OCI-LY1 (cell line): Measurements from ENCODE around the gene CFAP74.

ENCODE experiments used
- H2AFZ ChIP-seq: fragments of 200-600 bp; sonication (generic), shearing (Covaris generic); 2 replicates; pipeline ENCODE4 v1.6.0; 2014; ENCODE audit warnings: antibody characterized with exemption, mild to moderate bottlenecking, low read length
- H3F3A ChIP-seq: fragments of 200-600 bp; sonication (generic), shearing (Covaris generic); 2 replicates; pipeline ENCODE4 v1.6.0; 2014; ENCODE audit warnings: mild to moderate bottlenecking, antibody characterized with exemption, low read length, moderate library complexity; ENCODE audit not compliant: insufficient read depth
- H3K27ac ChIP-seq: fragments of 200-600 bp; sonication (generic); 2 replicates; pipeline ENCODE4 v1.5.1; 2014; ENCODE audit warnings: low read length, mixed run types, mild to moderate bottlenecking, low read depth; ENCODE audit not compliant: poor library complexity, severe bottlenecking
- H3K27me3 ChIP-seq: fragments of 200-600 bp; sonication (generic); 2 replicates; pipeline ENCODE4 v1.6.0; 2014; ENCODE audit warnings: antibody characterized with exemption, mild to moderate bottlenecking, low read length, moderate library complexity; ENCODE audit not compliant: insufficient read depth
- H3K36me3 ChIP-seq: fragments of 200-600 bp; sonication (generic); 2 replicates; pipeline ENCODE4 v1.6.1; 2014; ENCODE audit warnings: mild to moderate bottlenecking, antibody characterized with exemption, low read length, moderate library complexity, mixed read lengths; ENCODE audit not compliant: insufficient read depth
- H3K4me1 ChIP-seq: fragments of 200-600 bp; sonication (generic); 2 replicates; pipeline ENCODE4 v1.5.1; 2014; ENCODE audit warnings: mild to moderate bottlenecking, low read length, moderate library complexity; ENCODE audit not compliant: insufficient read depth, severe bottlenecking
- H3K4me2 ChIP-seq: fragments of 200-600 bp; sonication (generic), shearing (Covaris generic); 2 replicates; pipeline ENCODE4 v1.6.1; 2014; ENCODE audit warnings: low read length
- H3K4me3 ChIP-seq: fragments of 200-600 bp; sonication (generic); 2 replicates; pipeline ENCODE4 v1.5.1; 2014; ENCODE audit warnings: low read length, low read depth, mild to moderate bottlenecking, mixed read lengths; ENCODE audit not compliant: poor library complexity, severe bottlenecking
- H3K79me2 ChIP-seq: fragments of 200-600 bp; shearing (Covaris generic); 2 replicates; pipeline ENCODE4 v1.6.1; 2016; ENCODE audit warnings: mixed run types, low read length, mixed read lengths; ENCODE audit not compliant: insufficient read depth
- H3K9ac ChIP-seq: fragments of 200-600 bp; sonication (generic), shearing (Covaris generic); 2 replicates; pipeline ENCODE4 v1.6.1; 2014; ENCODE audit warnings: mild to moderate bottlenecking, low read length, mixed read lengths
- H3K9me2 ChIP-seq: fragments of 200-600 bp; sonication (generic), shearing (Covaris generic); 2 replicates; pipeline ENCODE4 v1.6.1; 2014; ENCODE audit warnings: low read depth, mild to moderate bottlenecking, low read length, mixed read lengths
- H3K9me3 ChIP-seq: fragments of 200-600 bp; shearing (Covaris generic); 2 replicates; pipeline ENCODE4 v1.6.1; 2014; ENCODE audit warnings: low read length, mixed read lengths
- H4K20me1 ChIP-seq: fragments of 200-600 bp; sonication (generic), shearing (Covaris generic); 2 replicates; pipeline ENCODE4 v1.6.0; 2016; ENCODE audit warnings: mild to moderate bottlenecking, low read length; ENCODE audit not compliant: insufficient read depth
- EZH2 ChIP-seq: fragments of 200-600 bp; sonication (generic), shearing (Covaris generic); IDR thresholded peaks from 2 replicates; pipeline ENCODE4 v1.8.0; 2017; ENCODE audit warnings: borderline replicate concordance, mixed run types, mild to moderate bottlenecking, antibody characterized with exemption, low read length, moderate library complexity, mixed read lengths
- TF ChIP-seq, protein P1 (sequence below): fragments of 200-600 bp; sonication (generic), shearing (Covaris generic); IDR thresholded peaks from 2 replicates; pipeline ENCODE4 v1.5.1; 2017; ENCODE audit warnings: mild to moderate bottlenecking, antibody characterized with exemption, low read length, moderate library complexity, mixed read lengths

CFAP74 gene

DNA sequence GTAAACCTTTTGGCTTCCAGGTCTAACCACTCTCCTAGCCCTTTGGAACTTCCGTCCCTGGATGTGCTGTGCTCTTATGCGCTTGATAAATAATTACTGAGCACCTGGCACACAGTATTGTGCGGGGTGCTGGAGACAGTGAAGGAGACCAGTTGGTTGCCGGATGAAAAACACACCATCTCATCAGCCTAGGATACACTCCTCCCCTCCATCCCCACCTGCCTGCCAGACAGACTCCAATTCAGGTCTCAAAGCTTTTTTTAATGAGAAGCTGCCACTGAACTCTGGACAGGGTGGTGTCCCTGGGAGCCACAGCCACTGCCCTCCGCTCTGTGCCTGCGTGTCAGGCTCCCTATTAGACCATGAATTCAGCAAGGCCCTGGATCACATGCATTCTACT lies 121.9 kb downstream of the CFAP74 start:
- no peaks in the 10 kb centered on the region for H3K9me2 ChIP-seq
- H3K9me3 ChIP-seq = no peaks in the 10 kb centered on the region
- no peaks in the 10 kb centered on the region for H3K27me3 ChIP-seq
- H3K4me1 ChIP-seq = peaks cover 60% of the 10 kb centered on the region
- H3K27ac ChIP-seq = peak overlapping the region; percentile 49
- no peaks in the 10 kb centered on the region for H3F3A ChIP-seq
- H3K9ac ChIP-seq = no peak overlapping the region; the same call in 1 of the 2 replicates
- H2AFZ ChIP-seq = no peak overlapping the region
- H3K4me2 ChIP-seq = peak overlapping the region; percentile 54
- H4K20me1 ChIP-seq = no peaks in the 10 kb centered on the region
- H3K79me2 ChIP-seq = peaks cover 100% of the 10 kb centered on the region
- H3K36me3 ChIP-seq = peaks cover 47% of the 10 kb centered on the region
- peak overlapping the region; percentile 7 for H3K4me3 ChIP-seq
- TF ChIP-seq, protein P1, sequence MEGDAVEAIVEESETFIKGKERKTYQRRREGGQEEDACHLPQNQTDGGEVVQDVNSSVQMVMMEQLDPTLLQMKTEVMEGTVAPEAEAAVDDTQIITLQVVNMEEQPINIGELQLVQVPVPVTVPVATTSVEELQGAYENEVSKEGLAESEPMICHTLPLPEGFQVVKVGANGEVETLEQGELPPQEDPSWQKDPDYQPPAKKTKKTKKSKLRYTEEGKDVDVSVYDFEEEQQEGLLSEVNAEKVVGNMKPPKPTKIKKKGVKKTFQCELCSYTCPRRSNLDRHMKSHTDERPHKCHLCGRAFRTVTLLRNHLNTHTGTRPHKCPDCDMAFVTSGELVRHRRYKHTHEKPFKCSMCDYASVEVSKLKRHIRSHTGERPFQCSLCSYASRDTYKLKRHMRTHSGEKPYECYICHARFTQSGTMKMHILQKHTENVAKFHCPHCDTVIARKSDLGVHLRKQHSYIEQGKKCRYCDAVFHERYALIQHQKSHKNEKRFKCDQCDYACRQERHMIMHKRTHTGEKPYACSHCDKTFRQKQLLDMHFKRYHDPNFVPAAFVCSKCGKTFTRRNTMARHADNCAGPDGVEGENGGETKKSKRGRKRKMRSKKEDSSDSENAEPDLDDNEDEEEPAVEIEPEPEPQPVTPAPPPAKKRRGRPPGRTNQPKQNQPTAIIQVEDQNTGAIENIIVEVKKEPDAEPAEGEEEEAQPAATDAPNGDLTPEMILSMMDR = no peak
- TF ChIP-seq EZH2 = no peak

DNA sequence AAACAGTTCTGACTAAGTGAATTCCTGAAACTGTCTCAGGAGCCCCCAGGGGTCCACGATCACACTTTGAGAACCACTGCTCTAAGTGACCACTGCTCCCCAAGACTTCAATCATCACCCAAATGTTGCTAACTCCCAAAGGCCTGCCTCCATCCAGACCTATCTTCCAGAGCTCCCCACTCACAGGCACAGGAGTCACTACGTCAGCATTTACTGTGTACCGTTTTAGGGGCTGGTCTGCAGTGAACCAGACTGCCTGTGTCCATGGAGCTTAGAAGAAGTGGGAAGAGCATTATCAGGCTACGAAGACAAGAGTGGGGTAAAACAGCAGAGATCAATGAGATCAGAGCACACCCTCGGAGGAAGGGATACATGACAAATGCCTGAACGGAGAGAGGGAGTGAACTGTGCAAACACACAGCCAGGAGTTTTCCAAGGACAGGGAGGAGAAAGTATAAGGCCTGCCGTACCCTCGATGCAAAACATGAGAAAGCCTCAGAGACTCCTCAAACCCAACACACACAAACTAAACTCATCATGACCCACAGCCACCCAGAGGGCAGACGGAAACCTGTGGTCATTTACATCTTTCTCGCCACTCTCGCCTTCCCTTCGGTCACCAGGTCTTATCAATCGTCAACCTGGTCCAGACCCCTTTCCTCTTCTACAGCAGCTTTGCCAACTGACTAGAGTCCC lies 122.8 kb downstream of the CFAP74 start:
- Histone ChIP-seq H3K9ac (peak overlapping the region; percentile 20; the same call in 1 of the 2 replicates), H3K79me2 (peaks cover 100% of the 10 kb centered on the region), H3K4me2 (peak overlapping the region; percentile 54), H3K36me3 (peaks cover 50% of the 10 kb centered on the region), H3K27me3 (no peaks in the 10 kb centered on the region), H3F3A (no peaks in the 10 kb centered on the region), H4K20me1 (no peaks in the 10 kb centered on the region), H3K4me3 (peak overlapping the region; percentile 7), H2AFZ (no peak overlapping the region), H3K27ac (peak overlapping the region; percentile 49), H3K9me3 (no peaks in the 10 kb centered on the region), H3K9me2 (no peaks in the 10 kb centered on the region), H3K4me1 (peaks cover 50% of the 10 kb centered on the region)
- TF ChIP-seq, protein P1 = no peak
- TF ChIP-seq EZH2 = no peak

DNA sequence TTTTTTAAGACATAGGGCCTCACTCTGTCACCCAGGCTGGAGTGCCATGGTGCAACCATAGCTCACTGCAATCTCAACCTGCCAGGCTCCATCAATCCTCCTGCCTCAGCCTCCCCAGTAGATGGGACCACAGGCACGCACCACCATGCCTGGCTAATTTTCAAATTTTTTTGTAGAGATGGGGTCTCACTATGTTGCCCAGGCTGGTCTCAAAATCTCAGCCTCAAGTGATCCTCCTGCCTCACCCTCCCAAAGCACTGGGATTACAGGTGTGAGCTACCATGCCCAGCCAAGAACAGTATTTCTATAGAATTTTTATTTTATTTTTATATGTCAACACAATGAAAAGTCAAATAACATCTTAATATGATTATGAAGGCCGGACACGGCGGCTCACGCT lies 123.6 kb downstream of the CFAP74 start:
- H3F3A ChIP-seq = no peaks in the 10 kb centered on the region
- H4K20me1 ChIP-seq = no peaks in the 10 kb centered on the region
- H3K36me3 ChIP-seq = peaks cover 55% of the 10 kb centered on the region
- H3K4me2 ChIP-seq = no peak overlapping the region
- no peaks in the 10 kb centered on the region for H3K27me3 ChIP-seq
- no peak overlapping the region for H3K4me3 ChIP-seq
- H3K9me2 ChIP-seq = no peaks in the 10 kb centered on the region
- H3K9me3 ChIP-seq = no peaks in the 10 kb centered on the region
- peaks cover 100% of the 10 kb centered on the region for H3K79me2 ChIP-seq
- H3K9ac ChIP-seq = no peak overlapping the region
- no peak overlapping the region for H3K27ac ChIP-seq
- TF ChIP-seq EZH2 = no peak
- TF ChIP-seq, protein P1 = no peak
- peaks cover 49% of the 10 kb centered on the region for H3K4me1 ChIP-seq
- no peak overlapping the region for H2AFZ ChIP-seq
